HG03039 (cell line): ENCODE results near the gene DPP6.

Source experiments
- ATAC-seq: cut with Tn5 transposase; IDR thresholded peaks from one replicate; pipeline ENCODE4 v1.9.1; 2021; ENCODE audit warnings: mild to moderate bottlenecking, moderate library complexity; ENCODE audit not compliant: unreplicated experiment

Gene DPP6

DNA sequence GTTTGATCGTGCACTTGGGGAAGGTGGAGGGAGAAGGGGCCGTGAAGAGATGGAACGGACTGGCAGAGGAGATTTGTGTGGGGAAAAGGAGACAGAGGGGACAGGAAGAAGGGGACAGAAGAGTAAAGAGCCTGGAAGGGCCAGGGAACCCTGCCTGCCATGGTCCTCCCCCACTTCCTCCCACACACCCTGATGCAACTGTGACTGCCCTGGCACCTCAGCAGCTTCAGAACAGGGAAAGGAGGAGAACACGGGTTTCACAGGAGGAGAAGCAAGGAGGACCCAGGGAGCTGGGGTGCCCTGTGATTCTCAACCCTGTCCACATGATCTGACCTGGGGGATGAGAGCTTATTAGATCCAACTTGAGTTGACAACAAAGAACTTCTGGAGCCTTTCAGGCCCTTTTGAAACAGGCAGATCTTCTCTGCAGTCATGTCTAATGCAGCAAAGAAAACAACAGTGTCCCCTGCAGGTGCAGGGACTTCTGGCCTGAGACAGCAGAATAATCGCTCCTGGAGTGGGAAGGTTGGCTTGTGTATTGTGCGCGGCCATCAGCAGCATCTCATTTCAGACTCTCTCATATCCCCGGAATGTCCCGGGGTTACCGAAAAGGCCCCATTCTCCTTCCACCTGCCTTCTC is 529.2 kb downstream of the DPP6 start:
- no peak for ATAC-seq

DNA sequence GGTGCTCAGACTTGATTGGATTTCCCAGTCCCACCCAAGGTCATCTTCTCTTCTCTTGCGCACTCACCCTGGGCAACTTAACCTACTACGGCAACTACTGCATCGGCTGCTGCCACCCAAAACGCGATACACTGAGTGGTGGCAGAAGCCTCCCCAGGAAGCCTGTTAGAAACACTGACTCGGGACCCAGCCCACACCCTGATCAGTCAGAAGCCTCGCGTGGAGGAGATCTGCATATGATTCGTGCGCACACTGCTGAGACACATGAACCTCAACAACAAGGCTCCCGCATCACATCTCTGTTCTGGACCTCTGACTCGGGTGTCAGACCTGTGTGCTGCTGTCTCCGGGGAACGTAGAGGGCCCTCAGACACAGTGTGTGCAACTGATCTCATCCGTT is 531.3 kb downstream of the DPP6 start:
- ATAC-seq: no peak

- ATAC-seq: no peak
Measured at GRCh38 chr7:154584352-154585252, 532.4 kb downstream of the DPP6 start.

DNA sequence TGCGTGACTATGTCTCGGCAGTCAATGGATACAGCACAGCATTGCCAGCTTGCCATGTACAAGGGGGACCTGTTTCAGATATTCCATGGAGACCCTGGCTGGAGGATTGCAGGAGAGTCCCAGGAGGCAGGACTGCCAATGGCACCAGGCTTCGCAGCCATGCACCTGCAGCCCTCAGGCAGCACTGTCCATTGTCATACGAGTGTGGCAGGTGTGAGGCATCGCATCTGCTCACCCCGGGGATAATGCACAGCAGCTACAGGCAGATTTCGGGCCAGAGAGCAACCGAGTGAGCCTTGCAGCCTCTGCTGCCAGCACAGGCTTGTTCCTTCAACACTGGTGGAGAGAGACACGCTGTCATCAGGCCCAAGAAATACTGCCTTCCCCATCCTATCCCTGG is 535.6 kb downstream of the DPP6 start:
- ATAC-seq: no peak

DNA sequence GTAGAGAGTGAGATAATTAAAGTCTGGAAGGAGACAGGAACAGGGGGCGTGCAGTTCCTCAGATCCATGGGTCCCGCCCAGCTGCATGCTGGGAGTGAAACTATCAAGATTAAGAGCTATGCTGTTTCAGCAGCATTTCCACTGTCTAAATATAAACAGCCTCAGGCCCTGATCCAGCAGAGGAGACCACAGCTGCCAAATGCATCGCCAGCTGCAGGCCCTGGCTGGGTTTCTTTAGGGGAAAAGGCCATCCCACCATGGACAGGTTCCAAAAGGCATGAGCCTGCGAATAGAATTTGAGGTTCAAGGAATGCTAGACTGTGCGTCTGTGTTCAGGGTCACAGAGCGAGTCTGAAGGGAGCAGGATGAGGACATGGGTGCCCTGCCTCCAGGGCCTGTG is 539.3 kb downstream of the DPP6 start:
- no peak for ATAC-seq

DNA sequence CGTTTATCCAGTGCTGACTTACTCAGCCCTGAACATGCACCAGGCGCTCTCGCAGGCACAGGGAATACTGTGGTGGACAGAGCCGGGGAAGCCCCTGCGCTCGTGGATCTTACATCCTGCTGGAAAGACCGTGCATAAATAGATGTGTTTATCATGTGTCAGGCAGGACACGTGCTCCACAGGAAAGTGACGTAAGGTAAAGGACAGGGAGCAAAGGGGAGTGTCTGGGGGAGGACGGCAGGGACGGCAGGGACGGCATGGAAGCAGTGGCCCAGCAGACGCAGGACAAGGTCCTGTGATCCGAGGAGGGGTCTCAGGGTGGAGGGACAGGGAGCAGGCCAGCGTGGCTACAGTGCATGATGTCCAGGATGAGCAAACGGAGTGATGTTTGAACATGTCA is 540.2 kb downstream of the DPP6 start:
- no peak for ATAC-seq

- no peak for ATAC-seq
Measured at GRCh38 chr7:154598396-154598795, 546.2 kb downstream of the DPP6 start.

DNA sequence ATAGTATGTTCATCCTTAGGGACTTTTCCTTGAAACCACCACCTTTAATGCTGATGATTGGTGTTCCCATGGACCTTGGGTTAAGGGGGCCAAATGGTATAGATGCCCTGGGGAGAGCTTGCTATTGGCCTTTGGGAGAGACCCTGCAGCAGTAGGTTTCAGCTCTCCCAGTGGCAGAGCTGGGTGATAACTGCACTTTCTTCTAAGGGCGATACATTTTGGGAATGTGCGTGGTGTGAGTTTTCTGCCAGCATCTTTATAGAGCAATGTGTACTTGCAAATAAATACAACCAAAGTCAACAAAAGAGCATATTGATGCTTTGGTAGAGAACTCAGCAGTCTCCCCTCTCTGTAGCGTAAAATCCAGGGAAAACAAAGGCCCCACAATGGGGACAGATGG is 546.7 kb downstream of the DPP6 start:
- no peak for ATAC-seq

DNA sequence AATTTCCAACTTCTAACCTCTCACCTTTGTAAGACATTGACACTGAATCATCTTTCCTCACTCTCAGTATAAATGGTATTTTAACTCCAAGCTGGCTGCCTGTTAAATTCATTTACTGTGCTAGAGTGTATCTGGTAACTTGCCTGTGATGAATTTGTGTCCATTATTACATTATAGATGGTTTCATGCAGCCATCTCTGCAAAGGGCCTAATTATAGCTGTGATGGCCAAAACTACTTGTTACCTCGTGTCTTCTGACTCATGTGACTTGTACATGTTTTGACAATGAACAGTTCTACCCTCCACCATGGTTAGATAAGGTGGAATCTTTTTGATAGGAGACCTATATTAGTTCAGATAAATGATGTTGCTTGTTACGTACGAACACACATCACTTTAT is 558.7 kb downstream of the DPP6 start:
- no peak for ATAC-seq

GRCh38 chr7:154613811-154614210 is 561.6 kb downstream of the DPP6 start:
- ATAC-seq: no peak

DNA sequence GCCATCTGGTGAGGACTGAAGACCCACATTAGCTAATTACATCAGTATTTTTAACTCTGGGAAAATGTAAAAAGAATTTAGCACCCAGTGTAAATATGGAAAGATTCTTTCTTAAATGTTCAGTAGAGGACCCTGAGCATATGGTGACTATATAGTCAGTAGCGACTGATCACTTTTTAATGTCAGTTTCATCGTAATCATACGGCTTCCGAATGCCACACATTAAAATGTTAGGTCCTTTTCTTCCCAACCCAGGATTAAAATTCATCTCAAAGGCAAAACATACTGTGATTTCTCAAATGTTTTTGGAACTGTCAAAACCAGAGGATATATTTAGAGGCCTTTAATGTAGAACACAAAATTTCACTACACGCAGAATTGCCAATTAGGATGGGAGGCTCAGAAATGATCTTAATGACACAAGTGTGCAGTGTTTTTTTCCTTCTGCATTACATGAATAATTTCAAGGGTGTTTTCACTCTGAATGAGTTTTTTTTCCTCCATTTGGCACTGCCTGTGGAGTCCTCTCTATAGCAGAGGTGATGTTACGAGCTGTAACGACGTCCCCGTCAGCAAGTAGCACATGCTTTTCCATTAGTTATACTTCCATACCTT is 568.0 kb downstream of the DPP6 start:
- ATAC-seq: no peak

GRCh38 chr7:154623399-154623798 is 571.2 kb downstream of the DPP6 start:
- no peak for ATAC-seq

GRCh38 chr7:154627646-154628290 is 575.6 kb downstream of the DPP6 start:
- no peak for ATAC-seq

DNA sequence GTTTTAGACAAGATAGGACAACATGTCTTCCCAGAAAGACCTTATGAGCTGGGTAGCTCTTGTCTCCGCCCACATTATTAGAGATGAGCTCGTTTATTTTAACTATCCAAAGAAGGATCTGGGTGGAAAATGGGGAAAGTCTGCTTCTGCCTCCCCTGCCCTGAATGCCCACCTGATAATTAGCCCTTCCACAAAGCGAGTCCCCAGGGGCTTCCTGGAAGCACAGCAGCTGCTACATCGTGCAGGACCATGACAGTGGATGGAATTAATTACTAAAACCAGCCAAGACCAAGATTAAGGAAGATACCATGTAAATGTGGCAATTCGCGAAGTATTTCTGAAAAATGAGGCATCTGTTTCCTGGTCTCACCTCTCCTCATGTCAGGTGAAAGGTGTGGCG is 576.4 kb downstream of the DPP6 start:
- ATAC-seq: no peak

DNA sequence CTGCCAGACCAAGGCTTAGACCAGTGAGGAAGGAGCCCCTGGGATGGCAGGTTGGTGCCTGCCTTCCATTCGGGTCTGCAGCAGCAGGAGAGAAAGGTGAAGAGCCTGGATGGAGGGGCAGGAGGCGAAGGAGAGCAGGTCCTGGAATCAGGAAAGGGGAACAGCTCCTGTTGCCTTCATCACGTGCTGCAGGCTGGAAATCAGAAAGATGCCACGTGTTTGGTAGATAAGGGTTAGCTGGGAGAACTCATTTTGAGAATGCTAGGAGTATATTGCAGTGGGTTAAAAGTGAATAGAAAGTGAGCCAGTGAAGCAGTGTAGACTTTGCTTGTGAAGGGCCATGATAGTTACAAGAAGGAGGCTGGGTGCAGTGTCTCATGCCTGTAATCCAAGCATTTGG is 579.0 kb downstream of the DPP6 start:
- no peak for ATAC-seq

- ATAC-seq: no peak
Measured at GRCh38 chr7:154633641-154634040, 581.4 kb downstream of the DPP6 start.

DNA sequence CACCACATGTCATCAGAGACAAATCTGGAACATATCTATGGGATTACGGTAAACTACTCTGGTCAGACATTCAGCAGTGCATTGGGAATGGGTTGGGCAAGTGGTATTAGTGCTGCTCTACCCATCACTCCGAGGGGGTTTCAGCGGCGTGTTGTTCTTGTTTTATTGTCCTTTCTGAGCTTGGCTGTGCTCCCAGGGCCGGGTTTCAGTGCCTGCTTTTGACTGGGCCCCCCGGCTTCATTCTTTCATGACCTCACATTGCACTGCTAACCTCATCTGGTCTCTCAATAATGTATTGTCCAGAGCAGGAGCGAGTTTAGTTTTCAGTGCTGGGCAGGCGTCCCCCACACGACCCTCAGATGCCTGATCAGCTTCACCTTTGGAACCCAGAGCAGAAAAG is 586.1 kb downstream of the DPP6 start:
- no peak for ATAC-seq

DNA sequence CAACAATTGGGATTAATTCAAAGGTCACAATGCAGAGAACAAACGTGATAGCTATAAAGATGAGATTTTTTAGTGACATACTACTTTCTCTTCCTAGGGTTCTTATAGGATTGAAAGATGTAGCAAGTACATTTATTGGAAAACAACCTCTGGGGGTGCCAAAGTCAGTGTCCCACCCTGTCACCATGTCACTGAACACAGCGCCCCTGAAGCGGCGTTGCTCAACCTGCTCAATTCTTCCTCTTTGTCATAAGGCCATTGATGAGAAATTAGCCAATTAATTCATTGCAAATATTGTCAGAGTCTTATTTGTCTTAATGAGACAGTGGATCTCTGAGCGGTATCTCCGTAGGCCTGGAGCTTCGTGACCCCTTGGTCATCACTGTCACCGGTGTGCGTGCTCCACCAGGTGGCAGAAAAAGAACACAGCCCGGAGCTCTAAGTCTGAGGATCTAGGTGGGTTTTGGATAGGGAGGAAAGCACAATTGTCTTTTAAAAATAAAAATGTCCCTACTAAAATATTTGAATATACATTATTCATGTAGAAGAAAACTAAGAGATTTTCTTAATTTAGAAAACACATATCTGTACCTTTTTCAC is 588.2 kb downstream of the DPP6 start:
- ATAC-seq: no peak

GRCh38 chr7:154640917-154641316 is 588.7 kb downstream of the DPP6 start:
- ATAC-seq: no peak

GRCh38 chr7:154644366-154644765 is 592.2 kb downstream of the DPP6 start:
- ATAC-seq: no peak
